Fibroblast of lung (primary cell): ENCODE measurements around the gene CDKAL1. TPM values are rescaled to one million over a fixed set of nuclear protein-coding genes. Genes with fewer than 3 reads are reported as not detected.
A peak's percentile ranks its signal among the peaks of the same experiment; 100 is the strongest.
"Not testable (repeated sequence)": the region's sequence is repeated elsewhere in the genome, so short reads cannot be mapped to it uniquely, and the experiment has no call there.

Experiments used
- DNase-seq, 2 donors: peaks; one replicate each; pipeline versions ENCODE4 v3.0.0 to v3.0.0-alpha.2; 2010; ENCODE audit warnings: low read depth in 2 of 2
- H2AFZ ChIP-seq: 2 replicates; pipeline ENCODE4 v1.5.1; 2012; ENCODE audit warnings: low read length, control low read depth, inconsistent platforms
- H3K27ac ChIP-seq: 2 replicates; pipeline ENCODE4 v1.5.1; 2011; ENCODE audit warnings: low read length, control low read depth; ENCODE audit not compliant: insufficient read depth
- H3K27me3 ChIP-seq: 2 replicates; pipeline ENCODE4 v1.5.1; 2011; ENCODE audit warnings: mild to moderate bottlenecking, low read length; ENCODE audit not compliant: control insufficient read depth, insufficient read depth
- H3K36me3 ChIP-seq: 2 replicates; pipeline ENCODE4 v1.5.1; 2011; ENCODE audit warnings: low read length; ENCODE audit not compliant: control insufficient read depth, insufficient read depth
- H3K4me1 ChIP-seq: 2 replicates; pipeline ENCODE4 v1.5.1; 2011; ENCODE audit warnings: low read length; ENCODE audit not compliant: control insufficient read depth, insufficient read depth; ENCODE audit errors: extremely low read depth
- H3K4me2 ChIP-seq: 2 replicates; pipeline ENCODE4 v1.5.1; 2011; ENCODE audit warnings: low read length, control low read depth; ENCODE audit not compliant: insufficient read depth; ENCODE audit errors: extremely low read depth
- H3K4me3 ChIP-seq, 4 experiments: fragments of 200-600 bp in 1 of 4; sonication (generic) in 1 of 4; replicated peaks in 1 of 4; 2 replicates each; pipeline ENCODE4 v1.5.1; 2011 to 2016; ENCODE audit warnings: low read length in 4 of 4, low read depth in 3 of 4, mild to moderate bottlenecking in 3 of 4, control low read depth in 2 of 4, inconsistent platforms in 1 of 4, mixed read lengths in 1 of 4; ENCODE audit not compliant: insufficient read depth in 1 of 4; ENCODE audit errors: control extremely low read depth in 1 of 4
- H3K79me2 ChIP-seq: 2 replicates; pipeline ENCODE4 v1.5.1; 2012; ENCODE audit warnings: mild to moderate bottlenecking, low read length, inconsistent platforms; ENCODE audit not compliant: control insufficient read depth, insufficient read depth
- H3K9ac ChIP-seq: 2 replicates; pipeline ENCODE4 v1.5.1; 2011; ENCODE audit warnings: mild to moderate bottlenecking, low read length, control low read depth; ENCODE audit not compliant: insufficient read depth
- H3K9me3 ChIP-seq: 2 replicates; pipeline ENCODE4 v1.5.1; 2012; ENCODE audit warnings: low read depth, low read length; ENCODE audit not compliant: control insufficient read depth, insufficient read depth
- H4K20me1 ChIP-seq: 2 replicates; pipeline ENCODE4 v1.5.1; 2011; ENCODE audit warnings: low read length; ENCODE audit not compliant: control insufficient read depth, insufficient read depth; ENCODE audit errors: extremely low read depth
- EZH2 ChIP-seq: IDR thresholded peaks from 2 replicates; pipeline ENCODE4 v1.5.1; 2012; ENCODE audit warnings: low read length, control low read depth, mild to moderate bottlenecking; ENCODE audit errors: missing control alignments
- polyA plus RNA-seq, 2 donors: library from polyadenylated mRNA; depleted of rRNA in 1 of 2; stranded (reverse) in 1 of 2; unstranded in 1 of 2; fragments of >200 nt; gene quantifications; 2 replicates each; pipeline ENCODE4 v1.2.1, GENCODE V29; 2011 to 2012; ENCODE audit warnings: missing spikeins in 1 of 2
- total RNA-seq: library from RNA; depleted of rRNA; stranded (reverse); fragments of >200 nt; gene quantifications from 2 replicates; pipeline ENCODE4 v1.2.1, GENCODE V29; 2014
- TF ChIP-seq, protein P1 (sequence below), 2 donors: IDR thresholded peaks in 1 of 2; conservative IDR thresholded peaks in 1 of 2; 1 replicate in 1 of 2; 2 replicates in 1 of 2; pipeline ENCODE4 v1.5.1; 2011 to 2012; ENCODE audit warnings: low read length in 2 of 2, control low read depth in 1 of 2, inconsistent platforms in 1 of 2, low read depth in 1 of 2, mild to moderate bottlenecking in 1 of 2

Gene CDKAL1
- total and polyA plus RNA-seq, 2 donors (not counting 1 experiment from before 2014, with no cell fraction given): 7.4 to 15.0 TPM

DNA sequence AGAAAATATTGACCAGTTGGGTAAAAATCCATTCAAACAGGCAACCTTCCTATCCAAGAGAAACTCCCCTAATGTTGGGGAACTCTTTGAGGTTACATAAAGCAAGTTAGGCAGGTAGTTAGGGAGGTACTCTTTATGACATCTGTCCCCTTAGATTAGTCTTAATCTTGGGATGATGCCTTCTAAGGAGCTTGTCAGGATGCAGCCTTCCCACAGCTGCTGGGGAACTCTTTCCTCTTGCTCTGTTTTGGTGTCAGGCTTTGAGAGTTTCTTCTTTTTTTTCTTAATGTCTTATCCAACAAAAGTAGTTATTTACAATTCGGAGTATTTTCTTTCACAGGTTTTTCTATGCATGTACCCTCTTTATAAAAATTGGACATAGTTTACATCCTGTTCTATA, 194.8 kb downstream of the CDKAL1 start:
- H3K4me3 ChIP-seq: no peak overlapping the region
- no peaks in the 10 kb centered on the region for H4K20me1 ChIP-seq
- no peak for DNase-seq
- no peak overlapping the region for H3K27ac ChIP-seq
- TF ChIP-seq, protein P1, sequence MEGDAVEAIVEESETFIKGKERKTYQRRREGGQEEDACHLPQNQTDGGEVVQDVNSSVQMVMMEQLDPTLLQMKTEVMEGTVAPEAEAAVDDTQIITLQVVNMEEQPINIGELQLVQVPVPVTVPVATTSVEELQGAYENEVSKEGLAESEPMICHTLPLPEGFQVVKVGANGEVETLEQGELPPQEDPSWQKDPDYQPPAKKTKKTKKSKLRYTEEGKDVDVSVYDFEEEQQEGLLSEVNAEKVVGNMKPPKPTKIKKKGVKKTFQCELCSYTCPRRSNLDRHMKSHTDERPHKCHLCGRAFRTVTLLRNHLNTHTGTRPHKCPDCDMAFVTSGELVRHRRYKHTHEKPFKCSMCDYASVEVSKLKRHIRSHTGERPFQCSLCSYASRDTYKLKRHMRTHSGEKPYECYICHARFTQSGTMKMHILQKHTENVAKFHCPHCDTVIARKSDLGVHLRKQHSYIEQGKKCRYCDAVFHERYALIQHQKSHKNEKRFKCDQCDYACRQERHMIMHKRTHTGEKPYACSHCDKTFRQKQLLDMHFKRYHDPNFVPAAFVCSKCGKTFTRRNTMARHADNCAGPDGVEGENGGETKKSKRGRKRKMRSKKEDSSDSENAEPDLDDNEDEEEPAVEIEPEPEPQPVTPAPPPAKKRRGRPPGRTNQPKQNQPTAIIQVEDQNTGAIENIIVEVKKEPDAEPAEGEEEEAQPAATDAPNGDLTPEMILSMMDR (conservative IDR thresholded peaks at IDR 0.05 in 1 of 2, IDR thresholded peaks at IDR 0.05 in 1 of 2; ENCODE audit: low read depth in 1 of 2, low read length in 2 of 2): no peak
- TF ChIP-seq EZH2: no peak
- no peaks in the 10 kb centered on the region for H3K36me3 ChIP-seq
- no peaks in the 10 kb centered on the region for H3K9me3 ChIP-seq
- no peaks in the 10 kb centered on the region for H3K4me1 ChIP-seq
- H3K9ac ChIP-seq: no peak overlapping the region
- H3K4me2 ChIP-seq: no peak overlapping the region
- H3K79me2 ChIP-seq: no peaks in the 10 kb centered on the region
- H3K27me3 ChIP-seq: no peaks in the 10 kb centered on the region
- H2AFZ ChIP-seq: no peak overlapping the region

DNA sequence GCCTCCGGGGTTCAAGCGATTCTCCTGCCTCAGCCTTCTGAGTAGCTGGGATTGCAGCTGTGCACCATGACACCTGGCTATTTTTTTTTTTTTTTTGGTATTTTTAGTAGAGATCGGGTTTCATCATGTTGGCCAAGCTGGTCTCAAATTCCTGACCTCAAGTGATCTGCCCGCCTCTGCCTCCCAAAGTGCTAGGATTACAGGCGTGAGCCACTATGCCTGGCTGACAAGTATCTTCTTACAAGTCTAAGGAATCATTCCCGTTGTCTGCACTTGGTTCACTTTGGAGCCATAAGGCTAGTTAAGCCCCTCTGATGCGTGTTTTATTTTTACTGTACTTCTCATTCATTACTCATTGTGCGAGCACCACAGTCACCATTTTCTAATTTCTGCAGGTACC, 198.1 kb downstream of the CDKAL1 start:
- H3K9ac ChIP-seq, H3K9me3 ChIP-seq, H2AFZ ChIP-seq, H3K4me1 ChIP-seq, H3K27ac ChIP-seq, H3K36me3 ChIP-seq, H3K4me2 ChIP-seq, H3K27me3 ChIP-seq, H3K79me2 ChIP-seq, H4K20me1 ChIP-seq, H3K4me3 ChIP-seq: not testable (repeated sequence)
- peak in 1 of 2 donors; percentile 22 for DNase-seq

DNA sequence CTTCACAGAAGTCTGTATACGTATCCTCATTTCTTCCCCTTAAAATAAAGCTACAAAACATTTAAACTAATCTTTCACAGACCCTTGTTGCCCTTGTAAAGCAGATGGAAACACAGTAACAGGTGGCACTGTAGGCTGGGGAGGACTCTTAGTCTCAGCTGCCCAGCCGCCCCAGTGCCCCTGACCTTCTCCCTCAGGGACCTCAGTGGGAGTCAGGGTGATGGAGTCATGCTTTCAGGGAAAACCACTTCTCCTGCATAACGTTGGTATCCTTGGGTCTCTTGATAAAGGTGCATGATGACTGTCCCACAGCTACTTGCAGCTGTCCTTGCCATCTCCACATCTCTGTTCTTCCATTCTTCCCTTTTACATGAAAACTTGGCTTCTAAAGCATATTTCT, 198.6 kb downstream of the CDKAL1 start:
- no peak overlapping the region for H3K4me2 ChIP-seq
- H3K9ac ChIP-seq: no peak overlapping the region
- H3K4me3 ChIP-seq: no peak overlapping the region
- no peaks in the 10 kb centered on the region for H3K79me2 ChIP-seq
- H3K27me3 ChIP-seq: no peaks in the 10 kb centered on the region
- DNase-seq: no peak
- TF ChIP-seq, protein P1 (conservative IDR thresholded peaks at IDR 0.05 in 1 of 2, IDR thresholded peaks at IDR 0.05 in 1 of 2; ENCODE audit: low read depth in 1 of 2, low read length in 2 of 2): no peak
- TF ChIP-seq EZH2: no peak
- no peak overlapping the region for H2AFZ ChIP-seq
- no peaks in the 10 kb centered on the region for H3K36me3 ChIP-seq
- no peaks in the 10 kb centered on the region for H3K4me1 ChIP-seq
- H3K27ac ChIP-seq: no peak overlapping the region
- H3K9me3 ChIP-seq: no peaks in the 10 kb centered on the region
- H4K20me1 ChIP-seq: no peaks in the 10 kb centered on the region
